NK-92 (cell line): ENCODE results near the gene ATP9A.

Experiments used
- DNase-seq: peaks from one replicate; lab custom pipeline; 2025; ENCODE audit not compliant: unreplicated experiment; lab: John Stamatoyannopoulos, UW

ATP9A gene

GRCh38 chr20:51602131-51602530 lies 166.1 kb downstream of the ATP9A start:
- DNase-seq, result no peak

GRCh38 chr20:51600950-51601349 lies 167.2 kb downstream of the ATP9A start:
- no peak for DNase-seq

- DNase-seq, result no peak
Observed at GRCh38 chr20:51600016-51600420, 168.2 kb downstream of the ATP9A start.

- no peak for DNase-seq
Observed at GRCh38 chr20:51598556-51598955, 169.6 kb downstream of the ATP9A start.

GRCh38 chr20:51597389-51598231 lies 170.6 kb downstream of the ATP9A start:
- no peak for DNase-seq

GRCh38 chr20:51596668-51597388 lies 171.4 kb downstream of the ATP9A start:
- DNase-seq, result no peak

GRCh38 chr20:51595744-51596143 lies 172.4 kb downstream of the ATP9A start:
- DNase-seq, result no peak

GRCh38 chr20:51595058-51595532 lies 173.1 kb downstream of the ATP9A start:
- DNase-seq, result no peak

GRCh38 chr20:51594236-51595057 lies 173.7 kb downstream of the ATP9A start:
- DNase-seq, result no peak

GRCh38 chr20:51593584-51593983 lies 174.6 kb downstream of the ATP9A start:
- no peak for DNase-seq

GRCh38 chr20:51592564-51592963 lies 175.6 kb downstream of the ATP9A start:
- no peak for DNase-seq

- DNase-seq, result no peak
Observed at GRCh38 chr20:51591871-51592270, 176.3 kb downstream of the ATP9A start.

- no peak for DNase-seq
Observed at GRCh38 chr20:51588762-51589161, 179.4 kb downstream of the ATP9A start.

GRCh38 chr20:51587145-51587544 lies 181.0 kb downstream of the ATP9A start:
- DNase-seq, result no peak

- DNase-seq, result no peak
Observed at GRCh38 chr20:51586005-51586440, 182.2 kb downstream of the ATP9A start.

- no peak for DNase-seq
Observed at GRCh38 chr20:51585148-51585547, 183.0 kb downstream of the ATP9A start.

- DNase-seq, result no peak
Observed at GRCh38 chr20:51584737-51585136, 183.5 kb downstream of the ATP9A start.

- DNase-seq, result no peak
Observed at GRCh38 chr20:51584116-51584515, 184.1 kb downstream of the ATP9A start.

GRCh38 chr20:51583499-51583898 lies 184.7 kb downstream of the ATP9A start:
- DNase-seq, result no peak

GRCh38 chr20:51583073-51583472 lies 185.1 kb downstream of the ATP9A start:
- DNase-seq, result no peak

GRCh38 chr20:51581571-51581970 lies 186.6 kb downstream of the ATP9A start:
- no peak for DNase-seq
